Subcutaneous abdominal adipose tissue (tissue), 5 donors: ENCODE data around the gene NBAS.

ENCODE experiments used
- H3K27ac ChIP-seq: one replicate; pipeline ENCODE4 v1.7.0; 2013; ENCODE audit warnings: low read depth, mild to moderate bottlenecking, inconsistent platforms, low read length, moderate library complexity
- H3K27me3 ChIP-seq, 5 donors: one replicate each; pipeline ENCODE4 v1.7.0; 2013; ENCODE audit warnings: low read length in 5 of 5, inconsistent platforms in 1 of 5; ENCODE audit not compliant: control insufficient read depth in 5 of 5, insufficient read depth in 4 of 5
- H3K36me3 ChIP-seq, 5 donors: one replicate each; pipeline ENCODE4 v1.7.0; 2013; ENCODE audit warnings: low read length in 5 of 5; ENCODE audit not compliant: control insufficient read depth in 5 of 5, insufficient read depth in 5 of 5
- H3K4me1 ChIP-seq, 5 donors: one replicate each; pipeline ENCODE4 v1.7.0; 2013; ENCODE audit warnings: low read length in 5 of 5, mild to moderate bottlenecking in 3 of 5, moderate library complexity in 1 of 5; ENCODE audit not compliant: control insufficient read depth in 5 of 5, insufficient read depth in 5 of 5
- H3K4me3 ChIP-seq, 5 donors: one replicate each; pipeline ENCODE4 v1.7.0; 2013; ENCODE audit warnings: low read length in 5 of 5, low read depth in 1 of 5
- H3K9ac ChIP-seq, 5 donors: one replicate each; pipeline ENCODE4 v1.7.0; 2013; ENCODE audit warnings: low read length in 5 of 5, mild to moderate bottlenecking in 4 of 5, moderate library complexity in 3 of 5
- H3K9me3 ChIP-seq, 5 donors: one replicate each; pipeline ENCODE4 v1.7.0; 2013; ENCODE audit warnings: low read length in 5 of 5; ENCODE audit not compliant: control insufficient read depth in 5 of 5
- donor health status: healthy.
- donor health status: healthy.
- donor health status: healthy.
- donor health status: healthy.
- donor health status: healthy.

The NBAS gene

GRCh38 chr2:15293262-15293937 lies 267.7 kb downstream of the NBAS start:
- no peaks in the 10 kb centered on the region for H3K9me3 ChIP-seq
- no peak overlapping the region for H3K4me3 ChIP-seq
- H3K36me3 ChIP-seq, result peaks cover 19 to 52% (median 29%) of the 10 kb centered on the region in 5 donors
- H3K27ac ChIP-seq, result no peak overlapping the region
- H3K27me3 ChIP-seq, result no peaks in the 10 kb centered on the region
- H3K4me1 ChIP-seq, result no peaks in the 10 kb centered on the region
- no peak overlapping the region for H3K9ac ChIP-seq

GRCh38 chr2:15287447-15288184 lies 273.5 kb downstream of the NBAS start:
- peaks cover 19 to 75% (median 24%) of the 10 kb centered on the region in 5 donors for H3K36me3 ChIP-seq
- peaks cover 0 to 3% (median 0%) of the 10 kb centered on the region in 5 donors for H3K4me1 ChIP-seq
- H3K9ac ChIP-seq, result no peak overlapping the region
- H3K27ac ChIP-seq, result no peak overlapping the region
- H3K9me3 ChIP-seq, result no peaks in the 10 kb centered on the region
- no peak overlapping the region for H3K4me3 ChIP-seq
- no peaks in the 10 kb centered on the region for H3K27me3 ChIP-seq

- Histone ChIP-seq H3K4me3 (no peak overlapping the region), H3K9me3 (no peaks in the 10 kb centered on the region), H3K4me1 (peaks cover 0 to 3% (median 0%) of the 10 kb centered on the region in 5 donors), H3K9ac (no peak overlapping the region), H3K27me3 (no peaks in the 10 kb centered on the region), H3K36me3 (peaks cover 15 to 55% (median 20%) of the 10 kb centered on the region in 5 donors), H3K27ac (no peak overlapping the region)
Measured at GRCh38 chr2:15284614-15285013, 276.5 kb downstream of the NBAS start.

GRCh38 chr2:15281681-15282080 lies 279.5 kb downstream of the NBAS start:
- no peak overlapping the region for H3K4me3 ChIP-seq
- H3K9ac ChIP-seq, result no peak overlapping the region
- no peak overlapping the region for H3K27ac ChIP-seq
- H3K27me3 ChIP-seq, result no peaks in the 10 kb centered on the region
- H3K36me3 ChIP-seq, result peaks cover 8 to 35% (median 17%) of the 10 kb centered on the region in 5 donors
- H3K4me1 ChIP-seq, result no peaks in the 10 kb centered on the region
- no peaks in the 10 kb centered on the region for H3K9me3 ChIP-seq

GRCh38 chr2:15279201-15279876 lies 281.8 kb downstream of the NBAS start:
- H3K9me3 ChIP-seq, result no peaks in the 10 kb centered on the region
- no peaks in the 10 kb centered on the region for H3K27me3 ChIP-seq
- H3K4me1 ChIP-seq, result no peaks in the 10 kb centered on the region
- no peak overlapping the region for H3K27ac ChIP-seq
- no peak overlapping the region for H3K4me3 ChIP-seq
- H3K36me3 ChIP-seq, result peaks cover 16 to 36% (median 26%) of the 10 kb centered on the region in 5 donors
- no peak overlapping the region for H3K9ac ChIP-seq

GRCh38 chr2:15278296-15278695 lies 282.8 kb downstream of the NBAS start:
- no peaks in the 10 kb centered on the region for H3K27me3 ChIP-seq
- H3K4me1 ChIP-seq, result no peaks in the 10 kb centered on the region
- H3K9me3 ChIP-seq, result no peaks in the 10 kb centered on the region
- no peak overlapping the region for H3K27ac ChIP-seq
- no peak overlapping the region for H3K9ac ChIP-seq
- no peak overlapping the region for H3K4me3 ChIP-seq
- H3K36me3 ChIP-seq, result peaks cover 20 to 31% (median 27%) of the 10 kb centered on the region in 5 donors

- Histone ChIP-seq H3K4me1 (no peaks in the 10 kb centered on the region), H3K4me3 (no peak overlapping the region), H3K9me3 (no peaks in the 10 kb centered on the region), H3K27ac (no peak overlapping the region), H3K9ac (no peak overlapping the region), H3K36me3 (peaks cover 14 to 28% (median 22%) of the 10 kb centered on the region in 5 donors), H3K27me3 (no peaks in the 10 kb centered on the region)
Measured at GRCh38 chr2:15275346-15275745, 285.8 kb downstream of the NBAS start.

GRCh38 chr2:15273452-15273851 lies 287.7 kb downstream of the NBAS start:
- peaks cover 14 to 28% (median 23%) of the 10 kb centered on the region in 5 donors for H3K36me3 ChIP-seq

GRCh38 chr2:15272942-15273341 lies 288.2 kb downstream of the NBAS start:
- peaks cover 14 to 30% (median 25%) of the 10 kb centered on the region in 5 donors for H3K36me3 ChIP-seq

More at GRCh38 chr2:15273452-15273851, 287.7 kb downstream of the NBAS start:
- Histone ChIP-seq H3K9me3 (no peaks in the 10 kb centered on the region), H3K4me3 (no peak overlapping the region), H3K27ac (no peak overlapping the region), H3K9ac (no peak overlapping the region), H3K27me3 (no peaks in the 10 kb centered on the region), H3K4me1 (no peaks in the 10 kb centered on the region)

More at GRCh38 chr2:15272942-15273341, 288.2 kb downstream of the NBAS start:
- Histone ChIP-seq H3K4me3 (no peak overlapping the region), H3K4me1 (no peaks in the 10 kb centered on the region), H3K9me3 (no peaks in the 10 kb centered on the region), H3K27me3 (no peaks in the 10 kb centered on the region), H3K27ac (no peak overlapping the region), H3K9ac (no peak overlapping the region)
